GM12874 (cell line): ENCODE measurements around the gene WIPF2.
A peak's percentile ranks its signal among the peaks of the same experiment; 100 is the strongest.

ENCODE experiments used
- TF ChIP-seq, protein P1 (sequence below): IDR thresholded peaks from 2 replicates; pipeline ENCODE4 v1.5.1; 2011; ENCODE audit warnings: low read depth, mild to moderate bottlenecking, control low read depth, low read length, moderate library complexity; ENCODE audit not compliant: insufficient read depth

Gene WIPF2

DNA sequence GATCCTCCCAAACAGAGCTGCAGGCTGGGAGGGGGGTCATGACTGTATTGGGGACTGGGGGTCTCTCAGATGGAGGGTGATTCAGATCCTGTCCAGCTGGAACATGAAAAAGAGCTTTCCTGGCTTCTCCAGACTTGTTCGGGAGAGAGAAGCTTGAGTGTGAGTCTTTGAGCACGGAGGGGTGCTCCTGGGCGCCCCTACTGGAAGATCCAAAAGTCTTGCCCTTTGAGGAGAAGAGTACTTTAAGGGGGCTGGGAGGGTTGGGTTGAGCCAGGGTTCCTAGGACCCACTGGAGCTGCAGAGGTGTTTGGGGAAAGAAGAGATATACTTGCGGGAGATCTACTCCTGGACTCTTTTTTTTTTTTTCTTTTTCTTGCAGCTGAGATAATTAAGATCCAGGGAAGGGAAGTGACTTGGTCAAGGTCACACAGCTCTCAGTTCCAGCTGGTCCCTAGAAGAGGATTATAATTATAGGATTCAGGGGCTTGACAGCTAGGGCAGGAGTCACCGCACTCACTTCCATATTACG is 98.3 kb downstream of the WIPF2 start:
- TF ChIP-seq, protein P1, sequence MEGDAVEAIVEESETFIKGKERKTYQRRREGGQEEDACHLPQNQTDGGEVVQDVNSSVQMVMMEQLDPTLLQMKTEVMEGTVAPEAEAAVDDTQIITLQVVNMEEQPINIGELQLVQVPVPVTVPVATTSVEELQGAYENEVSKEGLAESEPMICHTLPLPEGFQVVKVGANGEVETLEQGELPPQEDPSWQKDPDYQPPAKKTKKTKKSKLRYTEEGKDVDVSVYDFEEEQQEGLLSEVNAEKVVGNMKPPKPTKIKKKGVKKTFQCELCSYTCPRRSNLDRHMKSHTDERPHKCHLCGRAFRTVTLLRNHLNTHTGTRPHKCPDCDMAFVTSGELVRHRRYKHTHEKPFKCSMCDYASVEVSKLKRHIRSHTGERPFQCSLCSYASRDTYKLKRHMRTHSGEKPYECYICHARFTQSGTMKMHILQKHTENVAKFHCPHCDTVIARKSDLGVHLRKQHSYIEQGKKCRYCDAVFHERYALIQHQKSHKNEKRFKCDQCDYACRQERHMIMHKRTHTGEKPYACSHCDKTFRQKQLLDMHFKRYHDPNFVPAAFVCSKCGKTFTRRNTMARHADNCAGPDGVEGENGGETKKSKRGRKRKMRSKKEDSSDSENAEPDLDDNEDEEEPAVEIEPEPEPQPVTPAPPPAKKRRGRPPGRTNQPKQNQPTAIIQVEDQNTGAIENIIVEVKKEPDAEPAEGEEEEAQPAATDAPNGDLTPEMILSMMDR: peak; percentile 77

DNA sequence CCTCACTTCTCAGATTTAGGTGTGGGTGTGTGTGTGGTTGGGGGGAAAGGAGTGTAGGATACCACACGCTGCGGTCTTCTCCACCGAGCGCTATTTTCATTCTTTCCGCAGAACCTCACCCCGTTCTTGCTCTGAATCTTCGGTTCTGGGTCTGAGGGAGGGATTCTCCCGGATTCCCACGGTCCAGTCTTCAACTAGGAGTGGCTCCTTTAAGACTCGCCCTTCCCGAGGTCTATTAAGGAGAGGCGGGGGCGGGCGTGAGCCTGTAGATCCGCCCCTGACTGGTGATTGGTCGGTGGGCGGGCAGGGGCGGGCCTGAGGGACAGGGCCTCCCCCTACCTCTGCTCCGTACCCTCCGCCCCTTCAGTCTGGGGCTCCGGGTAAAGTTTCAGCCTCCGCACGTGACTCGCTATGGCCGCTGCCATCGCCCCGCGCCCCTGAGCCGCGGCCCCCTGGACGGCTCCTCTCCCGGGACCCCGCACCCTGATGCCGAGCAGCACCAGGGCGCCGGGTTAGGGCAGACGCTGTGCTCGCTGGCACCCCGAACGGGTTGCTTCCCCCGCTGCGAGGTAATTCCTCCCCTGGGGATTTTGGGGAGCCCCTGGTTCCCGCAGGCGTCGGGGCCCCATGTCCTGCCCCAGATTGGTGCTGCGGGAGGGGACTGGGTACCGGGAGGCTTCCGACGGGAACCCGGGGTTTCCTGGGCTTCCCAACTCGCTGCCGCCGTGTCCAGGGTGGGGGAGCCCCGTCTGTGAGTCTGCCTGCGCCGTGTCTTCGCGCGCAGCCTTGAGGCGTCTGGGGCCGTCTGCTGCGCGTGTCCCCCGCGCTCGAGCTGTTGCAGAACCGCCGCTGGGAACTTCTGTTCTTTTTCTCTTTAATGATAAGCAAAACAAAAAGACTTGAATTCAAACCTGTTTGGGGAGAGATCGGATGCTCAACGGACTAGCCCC is 99.1 kb downstream of the WIPF2 start:
- TF ChIP-seq, protein P1: no peak

DNA sequence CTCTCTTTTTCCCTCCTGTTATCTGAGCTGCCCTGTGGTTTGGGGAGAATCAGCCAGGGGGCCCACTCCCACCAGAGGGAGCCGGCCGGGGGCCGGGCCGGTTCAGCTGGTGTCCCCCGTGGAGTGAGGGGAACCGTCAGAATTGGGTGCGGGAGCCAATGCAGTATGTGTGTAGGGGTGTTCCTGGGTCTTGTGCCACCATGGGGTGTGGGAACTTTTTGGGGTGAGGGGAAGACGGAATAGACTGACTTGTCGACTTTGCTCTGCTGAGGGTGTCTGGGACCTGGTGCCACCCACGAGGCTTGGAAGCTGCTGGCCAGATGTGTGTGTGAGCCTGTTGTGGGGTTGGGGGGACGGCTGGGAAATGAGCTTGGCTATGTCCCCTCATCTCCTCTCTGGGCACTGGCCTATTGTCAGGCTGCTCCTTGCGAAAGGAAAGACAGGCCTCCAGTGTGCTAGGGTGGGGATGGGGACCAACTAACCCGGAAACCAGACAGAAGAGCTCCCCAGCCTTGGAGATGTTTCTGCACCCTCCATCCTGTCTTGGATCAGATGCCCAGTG is 99.8 kb downstream of the WIPF2 start:
- TF ChIP-seq, protein P1: no peak

DNA sequence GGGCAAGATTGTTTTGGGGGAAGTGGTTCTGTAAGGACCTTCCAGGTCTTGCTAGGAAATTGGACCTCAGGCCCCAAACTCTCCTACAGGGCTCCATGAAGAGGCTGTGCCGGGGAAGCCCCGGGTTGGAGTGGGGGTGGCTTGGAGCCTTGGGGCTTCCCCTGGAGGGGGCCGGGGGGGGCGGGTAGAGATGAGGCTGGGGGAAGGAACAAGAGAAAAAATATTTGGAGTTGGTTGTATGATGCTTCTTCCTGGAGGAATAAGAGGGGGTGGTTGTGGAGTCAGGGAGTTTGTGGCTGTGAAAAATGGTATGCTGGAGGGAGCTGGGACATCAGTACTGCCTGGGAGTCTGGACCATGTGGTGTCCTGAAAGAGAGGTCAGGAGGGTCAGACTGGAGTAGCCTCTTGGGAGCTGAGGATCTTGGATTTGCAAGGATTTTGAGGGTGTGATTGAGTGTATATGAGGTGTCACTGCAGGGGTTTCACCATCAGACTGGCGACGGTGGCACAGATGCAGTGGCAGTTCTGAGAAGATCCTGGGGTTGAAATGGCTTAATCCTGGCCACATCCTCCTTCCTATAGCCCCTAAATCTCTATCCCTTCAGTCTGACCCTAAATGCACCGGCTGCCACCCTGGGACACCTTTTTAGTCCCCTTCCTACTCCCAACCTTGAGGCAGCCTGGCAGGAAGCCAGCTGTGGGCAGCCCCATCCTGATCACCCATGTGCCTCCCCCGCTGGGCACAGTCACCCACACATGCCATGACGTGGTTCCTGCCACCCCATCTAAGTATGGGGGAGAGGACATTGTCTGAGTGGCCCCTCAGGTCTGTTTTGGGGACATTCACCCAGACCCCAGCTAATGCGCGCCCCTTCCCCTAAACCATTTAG is 100.8 kb downstream of the WIPF2 start:
- TF ChIP-seq, protein P1: no peak

DNA sequence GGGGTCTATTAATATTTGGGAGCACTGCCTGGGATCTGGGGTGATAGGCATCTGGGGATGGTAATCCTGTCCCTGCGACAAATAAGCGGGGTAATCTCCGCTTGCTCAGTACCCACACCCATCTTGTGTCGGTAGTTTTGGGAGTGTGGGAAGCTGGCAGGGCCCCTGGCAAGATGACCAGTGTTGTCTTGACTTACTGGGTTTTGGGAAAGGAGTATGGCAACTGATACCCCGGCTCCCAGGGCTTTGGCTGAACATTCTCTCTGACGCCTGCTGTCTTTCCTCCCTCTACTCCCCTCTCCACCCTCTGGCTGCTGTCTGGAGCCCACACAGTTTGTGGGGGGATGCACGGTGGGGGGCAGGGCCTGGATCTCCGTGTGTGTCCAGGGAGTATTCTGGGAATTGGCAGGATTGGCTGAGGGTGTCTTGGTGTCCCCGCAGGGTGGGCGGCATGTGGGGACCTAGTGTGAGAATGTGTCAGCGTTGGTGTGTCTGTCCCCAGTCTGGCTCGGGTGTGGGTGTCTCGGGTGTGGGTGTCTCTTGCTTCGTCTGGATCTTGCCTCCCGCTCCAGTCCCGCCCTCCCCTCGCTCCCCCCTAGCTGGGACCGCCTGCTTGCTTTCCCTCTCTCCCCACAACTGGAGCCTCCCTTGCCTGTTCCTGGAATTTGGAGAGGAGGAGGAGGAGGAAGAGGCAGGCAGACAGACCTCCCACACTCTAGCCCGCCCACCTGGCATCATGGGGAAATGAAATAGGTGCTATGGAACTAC is 101.8 kb downstream of the WIPF2 start:
- TF ChIP-seq, protein P1: no peak

DNA sequence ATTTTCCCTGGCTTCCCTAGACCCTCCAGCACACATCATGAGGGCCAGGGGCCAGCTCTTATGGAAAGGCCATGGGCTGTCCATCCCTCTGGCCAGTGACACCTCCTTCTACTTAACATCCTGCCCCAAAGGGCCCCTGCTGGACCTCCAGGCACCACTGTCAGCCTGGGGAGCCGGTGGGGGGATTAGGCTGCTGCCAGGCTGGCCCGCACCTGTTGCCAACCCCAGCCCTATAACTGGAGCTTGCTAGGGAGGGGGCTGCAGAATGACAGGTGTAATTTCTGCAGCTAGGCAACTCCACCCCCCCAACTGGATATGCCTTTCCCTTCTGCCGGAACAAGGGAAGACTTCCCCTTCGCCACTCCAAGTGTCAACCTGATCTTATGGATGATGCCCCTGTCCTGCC is 102.4 kb downstream of the WIPF2 start:
- TF ChIP-seq, protein P1: no peak
